Measurements from ENCODE around the gene AK1. TPM values are rescaled to one million over a fixed set of nuclear protein-coding genes. Genes with fewer than 3 reads are reported as not detected.

Gene AK1
- total and polyA plus RNA-seq, 9 of the 15 experiments (the other 6 are each of a cell fraction or from before 2014, with no cell fraction given): 10.1 to 71.8 (median 39.0) TPM

- WGBS (ENCODE audit: insufficient coverage, low coverage, missing lambda C conversion rate): 39% methylated on average over 8 of the region's 8 CpGs
- Histone ChIP-seq H3K27ac (ENCODE audit: extremely low read depth, low read depth, low read length) (peak overlapping the region; percentile 57), H2AFZ (ENCODE audit: low read depth, low read length) (peak overlapping the region; percentile 92), H3K36me3 (ENCODE audit: control insufficient read depth, insufficient read depth, low read length) (peaks cover 11% of the 10 kb centered on the region; the same call in 1 of the 3 replicates), H3K9ac (ENCODE audit: insufficient read depth in 1 of 2, low read depth in 2 of 2, low read length in 2 of 2) (peak overlapping the region; percentile 24 to 65), H3K9me1 (ENCODE audit: control insufficient read depth, insufficient read depth, low read length) (no peaks in the 10 kb centered on the region), H3K79me2 (ENCODE audit: control insufficient read depth, insufficient read depth, low read length) (peaks cover 17% of the 10 kb centered on the region), H3K4me1 (replicated peaks in 1 of 2; ENCODE audit: control insufficient read depth in 2 of 2, insufficient read depth in 2 of 2, low read length in 2 of 2) (peaks cover 38 to 57% of the 10 kb centered on the region in 2 experiments), H3K27me3 (ENCODE audit: control insufficient read depth in 2 of 2, insufficient read depth in 2 of 2, low read length in 2 of 2) (no peaks in the 10 kb centered on the region), H4K20me1 (replicated peaks; ENCODE audit: control insufficient read depth, insufficient read depth, low read length) (no peaks in the 10 kb centered on the region), H3K9me3 (replicated peaks; ENCODE audit: control insufficient read depth, insufficient read depth, low read depth, low read length) (no peaks in the 10 kb centered on the region), H3K4me3 (no peak overlapping the region), H3K4me2 (ENCODE audit: insufficient read depth, low read length) (peak overlapping the region; percentile 47)
- intact Hi-C loops (cut with micrococcal nuclease): loop anchor here (5.0 to 10.0 kb wide), 2 partner anchors 51 to 414 kb away; no protein-coding TSS in a partner anchor
- DNase-seq (ENCODE audit: extremely low read depth in 1 of 4, low spot score in 3 of 4) (peak; percentile 50 to 78 (median 64)), FAIRE-seq (peak; percentile 32), ATAC-seq (peak; percentile 73)
- POLR2A ChIA-PET: interaction anchor here (1.0 to 1.4 kb wide), 3 partner anchors 10 to 138 kb away, joined by 4 to 5 read pairs (median 4); no protein-coding TSS in a partner anchor
- CTCF ChIA-PET (ENCODE audit: low intra/inter-chr PET ratio): interaction anchor here (4.3 kb wide), 1 partner anchor 183 kb away, joined by 34 read pairs; the partner anchor contains the start of gene TOR2A
- no TSS peak for BruUV-seq (replicated peaks)
- in situ Hi-C loops (cut with MboI): loop anchor here (5.0 to 25.0 kb wide), 3 partner anchors 181 to 981 kb away; partner anchors contain the start of gene TOR2A
- TF ChIP-seq CCNT2 (IDR thresholded peaks at IDR 0.05; ENCODE audit: borderline replicate concordance, extremely low read depth, insufficient read length, low read depth, low read length): no peak
- TF ChIP-seq, protein P1, sequence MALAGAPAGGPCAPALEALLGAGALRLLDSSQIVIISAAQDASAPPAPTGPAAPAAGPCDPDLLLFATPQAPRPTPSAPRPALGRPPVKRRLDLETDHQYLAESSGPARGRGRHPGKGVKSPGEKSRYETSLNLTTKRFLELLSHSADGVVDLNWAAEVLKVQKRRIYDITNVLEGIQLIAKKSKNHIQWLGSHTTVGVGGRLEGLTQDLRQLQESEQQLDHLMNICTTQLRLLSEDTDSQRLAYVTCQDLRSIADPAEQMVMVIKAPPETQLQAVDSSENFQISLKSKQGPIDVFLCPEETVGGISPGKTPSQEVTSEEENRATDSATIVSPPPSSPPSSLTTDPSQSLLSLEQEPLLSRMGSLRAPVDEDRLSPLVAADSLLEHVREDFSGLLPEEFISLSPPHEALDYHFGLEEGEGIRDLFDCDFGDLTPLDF (CRISPR knock-in tag; IDR thresholded peaks at IDR 0.05): no peak
- peak; percentile 1; the same call in 1 of the 2 replicates for TF ChIP-seq ZNF589 (CRISPR knock-in tag; IDR thresholded peaks at IDR 0.05; ENCODE audit: low read depth)
- peak in 1 of 2 experiments; percentile 62; a peak in 3 of 4 replicates for TF ChIP-seq RAD21 (CRISPR knock-in tag; conservative IDR thresholded peaks at IDR 0.05 in 1 of 2, IDR thresholded peaks at IDR 0.05 in 1 of 2)
- peak; percentile 74; the same call in 1 of the 2 replicates for TF ChIP-seq ZBTB7A (IDR thresholded peaks at IDR 0.05; ENCODE audit: borderline replicate concordance, control insufficient read depth, low read depth, low read length)
- TF ChIP-seq, protein P2, sequence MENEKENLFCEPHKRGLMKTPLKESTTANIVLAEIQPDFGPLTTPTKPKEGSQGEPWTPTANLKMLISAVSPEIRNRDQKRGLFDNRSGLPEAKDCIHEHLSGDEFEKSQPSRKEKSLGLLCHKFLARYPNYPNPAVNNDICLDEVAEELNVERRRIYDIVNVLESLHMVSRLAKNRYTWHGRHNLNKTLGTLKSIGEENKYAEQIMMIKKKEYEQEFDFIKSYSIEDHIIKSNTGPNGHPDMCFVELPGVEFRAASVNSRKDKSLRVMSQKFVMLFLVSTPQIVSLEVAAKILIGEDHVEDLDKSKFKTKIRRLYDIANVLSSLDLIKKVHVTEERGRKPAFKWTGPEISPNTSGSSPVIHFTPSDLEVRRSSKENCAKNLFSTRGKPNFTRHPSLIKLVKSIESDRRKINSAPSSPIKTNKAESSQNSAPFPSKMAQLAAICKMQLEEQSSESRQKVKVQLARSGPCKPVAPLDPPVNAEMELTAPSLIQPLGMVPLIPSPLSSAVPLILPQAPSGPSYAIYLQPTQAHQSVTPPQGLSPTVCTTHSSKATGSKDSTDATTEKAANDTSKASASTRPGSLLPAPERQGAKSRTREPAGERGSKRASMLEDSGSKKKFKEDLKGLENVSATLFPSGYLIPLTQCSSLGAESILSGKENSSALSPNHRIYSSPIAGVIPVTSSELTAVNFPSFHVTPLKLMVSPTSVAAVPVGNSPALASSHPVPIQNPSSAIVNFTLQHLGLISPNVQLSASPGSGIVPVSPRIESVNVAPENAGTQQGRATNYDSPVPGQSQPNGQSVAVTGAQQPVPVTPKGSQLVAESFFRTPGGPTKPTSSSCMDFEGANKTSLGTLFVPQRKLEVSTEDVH (IDR thresholded peaks at IDR 0.05; ENCODE audit: low read depth, partially characterized antibody): no peak
- TF ChIP-seq, protein P3, sequence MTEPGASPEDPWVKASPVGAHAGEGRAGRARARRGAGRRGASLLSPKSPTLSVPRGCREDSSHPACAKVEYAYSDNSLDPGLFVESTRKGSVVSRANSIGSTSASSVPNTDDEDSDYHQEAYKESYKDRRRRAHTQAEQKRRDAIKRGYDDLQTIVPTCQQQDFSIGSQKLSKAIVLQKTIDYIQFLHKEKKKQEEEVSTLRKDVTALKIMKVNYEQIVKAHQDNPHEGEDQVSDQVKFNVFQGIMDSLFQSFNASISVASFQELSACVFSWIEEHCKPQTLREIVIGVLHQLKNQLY (CRISPR knock-in tag; conservative IDR thresholded peaks at IDR 0.05): no peak
- no peak for TF ChIP-seq ZNF444 (CRISPR knock-in tag; IDR thresholded peaks at IDR 0.05)
- TF ChIP-seq, protein P4, sequence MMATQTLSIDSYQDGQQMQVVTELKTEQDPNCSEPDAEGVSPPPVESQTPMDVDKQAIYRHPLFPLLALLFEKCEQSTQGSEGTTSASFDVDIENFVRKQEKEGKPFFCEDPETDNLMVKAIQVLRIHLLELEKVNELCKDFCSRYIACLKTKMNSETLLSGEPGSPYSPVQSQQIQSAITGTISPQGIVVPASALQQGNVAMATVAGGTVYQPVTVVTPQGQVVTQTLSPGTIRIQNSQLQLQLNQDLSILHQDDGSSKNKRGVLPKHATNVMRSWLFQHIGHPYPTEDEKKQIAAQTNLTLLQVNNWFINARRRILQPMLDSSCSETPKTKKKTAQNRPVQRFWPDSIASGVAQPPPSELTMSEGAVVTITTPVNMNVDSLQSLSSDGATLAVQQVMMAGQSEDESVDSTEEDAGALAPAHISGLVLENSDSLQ (IDR thresholded peaks at IDR 0.05): peak; percentile 36; the same call in 1 of the 2 replicates
Observed at GRCh38 chr9:127918183-127919107, 41.0 kb upstream of the AK1 start.
